ENCODE data around the gene TMC4. TPM values are rescaled to one million over a fixed set of nuclear protein-coding genes. Genes with fewer than 3 reads are reported as not detected.

TMC4 gene
- total and polyA plus RNA-seq, 2 experiments from 2014 or later = 2.3 to 7.8 TPM

- TF ChIP-seq ETS1 (IDR thresholded peaks at IDR 0.05) = no peak
- TF ChIP-seq ZNF331 (CRISPR knock-in tag; IDR thresholded peaks at IDR 0.05; ENCODE audit: low read depth) = no peak
- no peak for TF ChIP-seq POLR2AphosphoS5 (IDR thresholded peaks at IDR 0.05; ENCODE audit: low read depth)
These were observed 20.0 kb downstream of the TMC4 start (continued) for GRCh38 chr19:54152878-54153524.

GRCh38 chr19:54152267-54152666 is 20.7 kb downstream of the TMC4 start:
- Histone ChIP-seq H3K9me2 (ENCODE audit: insufficient read depth) (no peaks in the 10 kb centered on the region), H3K4me3 (no peak overlapping the region), H3K36me3 (ENCODE audit: insufficient read depth) (peaks cover 27% of the 10 kb centered on the region), H3K27ac (ENCODE audit: low read depth) (no peak overlapping the region), H3K4me2 (no peak overlapping the region), H2AFZ (no peak overlapping the region), H4K20me1 (replicated peaks; ENCODE audit: insufficient read depth) (peaks cover 15% of the 10 kb centered on the region; the same call in 1 of the 2 replicates), H3F3A (replicated peaks; ENCODE audit: low read depth) (peaks cover 21% of the 10 kb centered on the region), H3K27me3 (ENCODE audit: insufficient read depth) (no peaks in the 10 kb centered on the region), H3K4me1 (ENCODE audit: insufficient read depth) (no peaks in the 10 kb centered on the region), H3K79me2 (replicated peaks; ENCODE audit: insufficient read depth) (no peaks in the 10 kb centered on the region)
- no peak overlapping the region for H3K27ac Mint-ChIP-seq
- peaks cover 17% of the 10 kb centered on the region for H3K27me3 Mint-ChIP-seq (ENCODE audit: insufficient read depth, low read depth, poor library complexity)
- H3K4me1 Mint-ChIP-seq = no peaks in the 10 kb centered on the region; the same call in 2 of the 3 replicates
- peaks cover 78% of the 10 kb centered on the region for H3K36me3 Mint-ChIP-seq (ENCODE audit: low read depth)
- no peak for TF ChIP-seq NANOG (IDR thresholded peaks at IDR 0.05; ENCODE audit: borderline replicate concordance)
- TF ChIP-seq EZH2phosphoT487 (IDR thresholded peaks at IDR 0.05; ENCODE audit: unreplicated experiment) = no peak
- TF ChIP-seq EZH2 (IDR thresholded peaks at IDR 0.05; ENCODE audit: low read depth, unreplicated experiment) = no peak
- no peak for TF ChIP-seq ZNF331 (CRISPR knock-in tag; IDR thresholded peaks at IDR 0.05; ENCODE audit: low read depth)
- H3K9me3 Mint-ChIP-seq = no peaks in the 10 kb centered on the region; the same call in 2 of the 3 replicates
- ATAC-seq (no peak), DNase-seq (ENCODE audit: low spot score) (no peak)
- H3K4me3 Mint-ChIP-seq = no peak overlapping the region

GRCh38 chr19:54151362-54152035 is 21.5 kb downstream of the TMC4 start:
- H3K27ac Mint-ChIP-seq = no peak overlapping the region
- H3K4me3 Mint-ChIP-seq = no peak overlapping the region; the same call in 2 of the 3 replicates
- peaks cover 21% of the 10 kb centered on the region for H3F3A ChIP-seq (replicated peaks; ENCODE audit: low read depth)
- no peak for DNase-seq (ENCODE audit: low spot score)
- no peak overlapping the region for H3K27ac ChIP-seq (ENCODE audit: low read depth)
- no peaks in the 10 kb centered on the region for H3K4me1 ChIP-seq (ENCODE audit: insufficient read depth)
- H4K20me1 ChIP-seq (replicated peaks; ENCODE audit: insufficient read depth) = peaks cover 18% of the 10 kb centered on the region; the same call in 1 of the 2 replicates
- no peak overlapping the region for H3K4me3 ChIP-seq
- no peaks in the 10 kb centered on the region for H3K27me3 ChIP-seq (ENCODE audit: insufficient read depth)
- H3K27me3 Mint-ChIP-seq (ENCODE audit: insufficient read depth, low read depth, poor library complexity) = peaks cover 18% of the 10 kb centered on the region
- peaks cover 78% of the 10 kb centered on the region for H3K36me3 Mint-ChIP-seq (ENCODE audit: low read depth)
- no peaks in the 10 kb centered on the region for H3K79me2 ChIP-seq (replicated peaks; ENCODE audit: insufficient read depth)
- peaks cover 27% of the 10 kb centered on the region for H3K36me3 ChIP-seq (ENCODE audit: insufficient read depth)
- no peak overlapping the region for H2AFZ ChIP-seq
- no peak for ATAC-seq
- no peak overlapping the region for H3K4me2 ChIP-seq
- H3K4me1 Mint-ChIP-seq = no peaks in the 10 kb centered on the region; the same call in 2 of the 3 replicates
- H3K9me2 ChIP-seq (ENCODE audit: insufficient read depth) = no peaks in the 10 kb centered on the region
- H3K9me3 Mint-ChIP-seq = no peaks in the 10 kb centered on the region; the same call in 2 of the 3 replicates
- TF ChIP-seq STAT1 (IDR thresholded peaks at IDR 0.05; ENCODE audit: unreplicated experiment) (no peak), ZNF331 (CRISPR knock-in tag; IDR thresholded peaks at IDR 0.05; ENCODE audit: low read depth) (no peak), EZH2 (IDR thresholded peaks at IDR 0.05; ENCODE audit: low read depth, unreplicated experiment) (no peak), POLR2AphosphoS5 (IDR thresholded peaks at IDR 0.05; ENCODE audit: low read depth) (no peak), CTCF (conservative IDR thresholded peaks at IDR 0.05; ENCODE audit: low read depth in 2 of 2) (no peak), JUNB (IDR thresholded peaks at IDR 0.05; ENCODE audit: unreplicated experiment) (no peak)
